Measurements from ENCODE around the gene DPH3. TPM values are rescaled to one million over a fixed set of nuclear protein-coding genes. Genes with fewer than 3 reads are reported as not detected.

DPH3 gene
- total RNA-seq, 4 donors from 2014 or later: 2.8 to 21.9 (median 10.0) TPM

DNA sequence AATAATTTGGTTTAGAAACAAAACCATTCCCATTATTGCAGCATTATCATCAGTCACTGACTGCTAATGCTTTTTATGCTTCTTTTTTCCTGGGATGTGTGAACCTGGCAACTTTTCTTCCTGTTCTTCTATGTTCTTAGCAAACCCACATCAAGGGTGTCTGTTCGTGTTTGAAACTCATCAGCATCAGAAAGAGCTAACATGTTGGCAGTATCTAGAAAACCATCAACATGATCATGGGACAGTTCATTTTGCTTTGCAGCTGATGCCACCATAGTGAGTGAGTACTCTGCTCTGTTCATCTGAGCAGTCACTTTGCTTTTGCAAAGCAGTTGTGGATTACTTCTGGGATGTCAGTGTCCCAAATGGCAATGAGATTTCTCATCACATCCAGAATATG is 5.9 kb downstream of the DPH3 start:
- DNase-seq: no peak
- Histone ChIP-seq H3K27me3 (no peaks in the 10 kb centered on the region), H3K27ac (no peak overlapping the region), H3K9me3 (no peaks in the 10 kb centered on the region), H3K4me3 (no peak overlapping the region), H3K36me3 (peaks cover 0 to 31% (median 0%) of the 10 kb centered on the region in 3 donors), H3K4me1 (peaks cover 3 to 20% (median 4%) of the 10 kb centered on the region in 3 donors)
- intact Hi-C loops (cut with DNase I): no loop called here
- no peak for TF ChIP-seq POLR2A (IDR thresholded peaks at IDR 0.05)
- TF ChIP-seq, protein P1, sequence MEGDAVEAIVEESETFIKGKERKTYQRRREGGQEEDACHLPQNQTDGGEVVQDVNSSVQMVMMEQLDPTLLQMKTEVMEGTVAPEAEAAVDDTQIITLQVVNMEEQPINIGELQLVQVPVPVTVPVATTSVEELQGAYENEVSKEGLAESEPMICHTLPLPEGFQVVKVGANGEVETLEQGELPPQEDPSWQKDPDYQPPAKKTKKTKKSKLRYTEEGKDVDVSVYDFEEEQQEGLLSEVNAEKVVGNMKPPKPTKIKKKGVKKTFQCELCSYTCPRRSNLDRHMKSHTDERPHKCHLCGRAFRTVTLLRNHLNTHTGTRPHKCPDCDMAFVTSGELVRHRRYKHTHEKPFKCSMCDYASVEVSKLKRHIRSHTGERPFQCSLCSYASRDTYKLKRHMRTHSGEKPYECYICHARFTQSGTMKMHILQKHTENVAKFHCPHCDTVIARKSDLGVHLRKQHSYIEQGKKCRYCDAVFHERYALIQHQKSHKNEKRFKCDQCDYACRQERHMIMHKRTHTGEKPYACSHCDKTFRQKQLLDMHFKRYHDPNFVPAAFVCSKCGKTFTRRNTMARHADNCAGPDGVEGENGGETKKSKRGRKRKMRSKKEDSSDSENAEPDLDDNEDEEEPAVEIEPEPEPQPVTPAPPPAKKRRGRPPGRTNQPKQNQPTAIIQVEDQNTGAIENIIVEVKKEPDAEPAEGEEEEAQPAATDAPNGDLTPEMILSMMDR (IDR thresholded peaks at IDR 0.05): no peak
- 71 to 73% methylated on average over 1 of the region's 1 CpG for WGBS, 2 donors

DNA sequence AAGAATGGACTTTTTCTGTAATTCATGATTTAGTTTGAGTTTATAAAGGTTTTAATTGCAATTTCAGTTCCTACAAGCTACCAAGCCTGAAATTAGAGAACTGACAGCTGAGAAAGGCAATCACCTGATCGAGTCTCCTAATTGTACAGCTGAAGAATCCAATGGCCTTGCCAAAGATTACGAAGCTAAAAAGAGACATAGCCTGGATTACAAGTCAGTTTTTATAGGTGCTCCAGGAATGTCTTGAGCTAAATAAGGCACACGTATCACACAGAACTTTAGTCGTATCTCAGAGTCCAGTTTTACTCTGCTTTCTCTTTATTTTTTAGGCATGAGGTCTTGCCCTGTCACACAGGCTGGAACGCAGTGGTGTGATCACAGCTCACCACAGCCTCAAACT is 6.6 kb downstream of the DPH3 start:
- no peak for DNase-seq
- Histone ChIP-seq H3K9me3 (no peaks in the 10 kb centered on the region), H3K4me3 (no peak overlapping the region), H3K27ac (no peak overlapping the region), H3K36me3 (peaks cover 0 to 31% (median 0%) of the 10 kb centered on the region in 3 donors), H3K4me1 (peaks cover 0 to 19% (median 3%) of the 10 kb centered on the region in 3 donors), H3K27me3 (no peaks in the 10 kb centered on the region)
- 73 to 80% methylated on average over 5 of the region's 5 CpGs for WGBS, 2 donors
- intact Hi-C loops (cut with DNase I): no loop called here
- TF ChIP-seq POLR2A (IDR thresholded peaks at IDR 0.05): no peak
- TF ChIP-seq, protein P1 (IDR thresholded peaks at IDR 0.05): no peak

DNA sequence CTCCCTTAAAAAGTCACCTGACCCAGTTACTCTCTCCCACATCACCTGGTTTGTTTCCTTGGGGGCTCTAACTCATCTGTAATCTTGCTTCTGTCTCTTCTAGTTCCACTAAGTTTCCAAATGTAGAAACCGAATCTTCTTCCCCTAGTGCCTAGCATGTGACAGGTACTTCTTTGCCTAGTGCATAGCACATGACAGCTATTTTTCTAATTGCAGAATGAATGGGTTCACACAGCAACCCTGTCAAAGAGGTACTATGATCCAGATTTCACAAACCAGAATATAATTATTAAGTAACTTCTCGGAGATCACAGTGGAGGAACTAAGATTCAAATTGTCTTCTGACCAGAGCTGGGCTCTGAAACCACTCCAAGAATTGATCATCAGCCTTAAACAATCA is 7.4 kb downstream of the DPH3 start:
- Histone ChIP-seq H3K36me3 (peaks cover 0 to 31% (median 0%) of the 10 kb centered on the region in 3 donors), H3K27me3 (no peaks in the 10 kb centered on the region), H3K4me1 (peaks cover 0 to 14% (median 5%) of the 10 kb centered on the region in 3 donors), H3K9me3 (no peaks in the 10 kb centered on the region), H3K27ac (no peak overlapping the region), H3K4me3 (no peak overlapping the region)
- TF ChIP-seq, protein P1 (IDR thresholded peaks at IDR 0.05): no peak
- WGBS, 2 donors: 87 to 92% methylated on average over 2 of the region's 2 CpGs
- DNase-seq: no peak
- intact Hi-C loops (cut with DNase I): no loop called here

DNA sequence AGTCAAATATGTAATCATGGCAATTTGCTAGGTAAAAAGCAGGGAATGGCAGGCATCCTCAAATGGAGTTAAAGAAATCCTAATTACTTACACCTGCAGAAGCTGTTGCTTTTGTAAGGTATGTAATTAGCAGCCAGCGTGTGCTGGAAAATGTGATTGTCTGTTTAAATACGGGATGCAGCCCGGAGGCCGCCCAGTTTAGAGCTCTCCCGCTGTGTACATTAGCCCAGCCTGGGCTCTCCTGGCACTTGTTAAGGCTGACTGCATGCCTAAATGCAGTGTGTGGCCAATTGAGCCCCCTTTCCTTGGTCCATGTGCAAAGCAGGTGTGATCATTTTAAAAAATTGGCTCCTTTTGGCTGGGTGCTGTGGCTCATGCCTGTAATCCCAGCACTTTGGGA is 9.0 kb downstream of the DPH3 start:
- no peak for DNase-seq
- Histone ChIP-seq H3K36me3 (peaks cover 0 to 25% (median 0%) of the 10 kb centered on the region in 3 donors), H3K27me3 (no peaks in the 10 kb centered on the region), H3K4me1 (peaks cover 0 to 9% (median 5%) of the 10 kb centered on the region in 3 donors), H3K4me3 (no peak overlapping the region), H3K27ac (no peak overlapping the region), H3K9me3 (no peaks in the 10 kb centered on the region)
- TF ChIP-seq, protein P1 (IDR thresholded peaks at IDR 0.05): no peak
- TF ChIP-seq POLR2A (IDR thresholded peaks at IDR 0.05): no peak
- WGBS, 2 donors: 89 to 91% methylated on average over 5 of the region's 5 CpGs
- intact Hi-C loops (cut with DNase I): no loop called here

DNA sequence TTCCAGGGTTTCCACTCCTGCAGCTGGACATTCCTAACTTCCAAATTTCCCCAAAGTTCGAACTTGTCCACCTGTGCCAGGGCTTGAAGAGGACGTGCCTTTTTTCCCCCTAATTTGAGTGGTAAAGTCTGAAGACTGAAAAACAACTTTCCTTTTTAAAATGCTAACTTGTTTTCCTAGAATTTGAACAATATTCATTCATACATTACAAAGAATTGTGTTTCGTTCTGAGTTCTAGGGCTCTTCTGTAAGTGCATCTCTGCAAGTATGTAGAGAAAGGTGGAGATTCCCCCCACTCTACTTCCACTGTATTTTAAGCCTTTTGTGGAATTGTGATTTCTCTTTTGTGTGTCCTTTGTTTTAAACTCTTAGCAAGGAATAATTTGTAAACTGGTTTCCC is 9.4 kb downstream of the DPH3 start:
- intact Hi-C loops (cut with DNase I): no loop called here
- Histone ChIP-seq H3K9me3 (no peaks in the 10 kb centered on the region), H3K27ac (no peak overlapping the region), H3K27me3 (no peaks in the 10 kb centered on the region), H3K4me3 (no peak overlapping the region), H3K4me1 (peaks cover 0 to 9% (median 5%) of the 10 kb centered on the region in 3 donors), H3K36me3 (peaks cover 0 to 21% (median 0%) of the 10 kb centered on the region in 3 donors)
- TF ChIP-seq, protein P1 (IDR thresholded peaks at IDR 0.05): no peak
- no peak for TF ChIP-seq POLR2A (IDR thresholded peaks at IDR 0.05)
- DNase-seq: no peak
- 77 to 80% methylated on average over 3 of the region's 3 CpGs for WGBS, 2 donors
